Measurements from ENCODE around the gene TTPAL.

GRCh38 chr20:44480097-44480496 is 4.4 kb downstream of the TTPAL start:
- TF ChIP-seq SUZ12 (IDR thresholded peaks at IDR 0.05) (no peak), SP1 (IDR thresholded peaks at IDR 0.05) (no peak), BHLHE40 (IDR thresholded peaks at IDR 0.05; ENCODE audit: borderline replicate concordance) (no peak), ARNT (IDR thresholded peaks at IDR 0.05) (no peak), FOXK2 (IDR thresholded peaks at IDR 0.05) (no peak), FOXM1 (IDR thresholded peaks at IDR 0.05; ENCODE audit: borderline replicate concordance) (no peak), PKNOX1 (IDR thresholded peaks at IDR 0.05) (no peak), LEF1 (IDR thresholded peaks at IDR 0.05; ENCODE audit: borderline replicate concordance) (no peak), TARDBP (IDR thresholded peaks at IDR 0.05) (no peak), HDGF (IDR thresholded peaks at IDR 0.05; ENCODE audit: borderline replicate concordance) (no peak), ELF4 (IDR thresholded peaks at IDR 0.05) (no peak), FOXA1 (IDR thresholded peaks at IDR 0.05) (no peak)

All from HEK293T (cell line).